Smooth muscle cell (in vitro differentiated cells): Measurements from ENCODE around the gene EFCAB6. TPM values are rescaled to one million over a fixed set of nuclear protein-coding genes. Genes with fewer than 3 reads are reported as not detected.
A peak's percentile ranks its signal among the peaks of the same experiment; 100 is the strongest.

Source experiments
- DNase-seq: peaks from one replicate; lab custom pipeline; 2025; ENCODE audit not compliant: unreplicated experiment; lab: John Stamatoyannopoulos, UW
- H2AFZ ChIP-seq: fragments of 200-600 bp; sonication (generic); 2 replicates; pipeline ENCODE4 v1.6.0; 2016; ENCODE audit warnings: antibody characterized with exemption, low read depth, mild to moderate bottlenecking
- H3F3A ChIP-seq: fragments of 200-600 bp; sonication (generic); 2 replicates; pipeline ENCODE4 v1.6.0; 2017; ENCODE audit warnings: antibody characterized with exemption, low read depth
- H3K27ac ChIP-seq: fragments of 200-600 bp; sonication (generic); 2 replicates; pipeline ENCODE4 v1.5.1; 2016; ENCODE audit warnings: low read depth, mild to moderate bottlenecking
- H3K27me3 ChIP-seq: fragments of 200-600 bp; sonication (generic); 2 replicates; pipeline ENCODE4 v1.6.1; 2016; ENCODE audit warnings: low read depth, mild to moderate bottlenecking
- H3K36me3 ChIP-seq: fragments of 200-600 bp; sonication (generic); 2 replicates; pipeline ENCODE4 v1.5.1; 2016; ENCODE audit warnings: low read depth
- H3K4me1 ChIP-seq: fragments of 200-600 bp; sonication (generic); 2 replicates; pipeline ENCODE4 v1.5.1; 2016; ENCODE audit warnings: low read depth
- H3K4me2 ChIP-seq: fragments of 200-600 bp; sonication (generic); 2 replicates; pipeline ENCODE4 v1.6.0; 2016; ENCODE audit warnings: mild to moderate bottlenecking
- H3K4me3 ChIP-seq: fragments of 200-600 bp; sonication (generic); 2 replicates; pipeline ENCODE4 v1.5.1; 2016; ENCODE audit warnings: mild to moderate bottlenecking
- H3K79me2 ChIP-seq: fragments of 200-600 bp; sonication (generic); 2 replicates; pipeline ENCODE4 v1.6.0; 2016; ENCODE audit warnings: low read depth, mild to moderate bottlenecking
- H3K9ac ChIP-seq: fragments of 200-600 bp; sonication (generic); 2 replicates; pipeline ENCODE4 v1.6.0; 2016; ENCODE audit warnings: low read depth
- H3K9me3 ChIP-seq: fragments of 200-600 bp; sonication (generic); replicated peaks from 2 replicates; pipeline ENCODE4 v1.5.1; 2016; ENCODE audit warnings: low read depth
- H4K20me1 ChIP-seq: fragments of 200-600 bp; sonication (generic); 2 replicates; pipeline ENCODE4 v1.6.0; 2016; ENCODE audit warnings: low read depth
- CTCF ChIP-seq: fragments of 200-600 bp; sonication (generic); IDR thresholded peaks from 2 replicates; pipeline ENCODE4 v1.5.1; 2017; ENCODE audit warnings: borderline replicate concordance, mild to moderate bottlenecking, antibody characterized with exemption; ENCODE audit not compliant: insufficient read depth, poor library complexity, severe bottlenecking
- WGBS: methylation state at CpG from one replicate; pipeline ENCODE4 v1.1.7; 2016; ENCODE audit warnings: low lambda C conversion rate; 5-methylcytosine and 5-hydroxymethylcytosine counted together
- polyA plus RNA-seq: library from polyadenylated mRNA; unstranded; fragments of >200 nt; fragmentation: Nextera tagmentation; extraction: Ambion mirVana; gene quantifications from 2 replicates; pipeline ENCODE4 v1.2.1, GENCODE V29; 2016
- total RNA-seq: library from RNA; depleted of rRNA; stranded (reverse); fragments of >200 nt; gene quantifications from 2 replicates; pipeline ENCODE4 v1.2.3, GENCODE V29; 2014

Gene EFCAB6
- total and polyA plus RNA-seq, 2 experiments from 2014 or later, result 0.80 to 2.9 TPM

GRCh38 chr22:43726322-43726721, 85.8 kb downstream of the EFCAB6 start:
- peak overlapping the region; percentile 66 for H3K4me2 ChIP-seq
- H3K9ac ChIP-seq, result no peak overlapping the region
- peaks cover 12% of the 10 kb centered on the region for H3F3A ChIP-seq
- H4K20me1 ChIP-seq, result no peaks in the 10 kb centered on the region
- peak overlapping the region; percentile 22 for H2AFZ ChIP-seq
- no peak overlapping the region for H3K4me3 ChIP-seq
- no peaks in the 10 kb centered on the region for H3K79me2 ChIP-seq
- H3K4me1 ChIP-seq, result peaks cover 7% of the 10 kb centered on the region
- no peaks in the 10 kb centered on the region for H3K27me3 ChIP-seq
- no peak for DNase-seq
- no peaks in the 10 kb centered on the region for H3K9me3 ChIP-seq
- TF ChIP-seq CTCF, result no peak
- no peaks in the 10 kb centered on the region for H3K36me3 ChIP-seq
- peak overlapping the region; percentile 25 for H3K27ac ChIP-seq

- Histone ChIP-seq H3K27ac (no peak overlapping the region), H3K4me1 (peaks cover 7% of the 10 kb centered on the region), H3K9me3 (no peaks in the 10 kb centered on the region), H4K20me1 (no peaks in the 10 kb centered on the region), H3K36me3 (no peaks in the 10 kb centered on the region), H3K79me2 (no peaks in the 10 kb centered on the region), H3F3A (peaks cover 12% of the 10 kb centered on the region), H2AFZ (no peak overlapping the region), H3K27me3 (no peaks in the 10 kb centered on the region), H3K4me2 (no peak overlapping the region), H3K4me3 (no peak overlapping the region), H3K9ac (no peak overlapping the region)
- WGBS, result 78% methylated on average over 3 of the region's 3 CpGs
- DNase-seq, result no peak
- TF ChIP-seq CTCF, result no peak
Observed at GRCh38 chr22:43723816-43724215, 88.3 kb downstream of the EFCAB6 start.

GRCh38 chr22:43722444-43722843, 89.7 kb downstream of the EFCAB6 start:
- WGBS, result 95% methylated on average over 5 of the region's 5 CpGs
- H3F3A ChIP-seq, result peaks cover 12% of the 10 kb centered on the region

More at GRCh38 chr22:43722444-43722843, 89.7 kb downstream of the EFCAB6 start:
- H3K9me3 ChIP-seq, result no peaks in the 10 kb centered on the region
- no peaks in the 10 kb centered on the region for H3K36me3 ChIP-seq
- H4K20me1 ChIP-seq, result no peaks in the 10 kb centered on the region
- TF ChIP-seq CTCF, result no peak
- no peak overlapping the region for H2AFZ ChIP-seq
- H3K79me2 ChIP-seq, result no peaks in the 10 kb centered on the region
- H3K9ac ChIP-seq, result no peak overlapping the region
- H3K27ac ChIP-seq, result no peak overlapping the region
- H3K4me1 ChIP-seq, result peaks cover 7% of the 10 kb centered on the region
- H3K4me2 ChIP-seq, result no peak overlapping the region
- DNase-seq, result no peak
- H3K4me3 ChIP-seq, result no peak overlapping the region
- H3K27me3 ChIP-seq, result no peaks in the 10 kb centered on the region
